Measurements from ENCODE around the gene CSH2. TPM values are rescaled to one million over a fixed set of nuclear protein-coding genes. Genes with fewer than 3 reads are reported as not detected.
A peak's percentile ranks its signal among the peaks of the same experiment; 100 is the strongest.
"Not testable (repeated sequence)": the region's sequence is repeated elsewhere in the genome, so short reads cannot be mapped to it uniquely, and the experiment has no call there.

CSH2 gene
- polyA plus RNA-seq (2011; rRNA removed) (not detected in 2 replicates), polyA plus RNA-seq (2017; fragmentation: RNase III; extraction: RNeasy Plus Mini Kit Qiagen cat#74134 plus additional on column Dnase treatment) (not detected in 3 replicates), polyA minus RNA-seq (2011; rRNA and poly(A)+ RNA removed) (not detected in 2 replicates)
- polyA plus RNA-seq (2012; cell fraction: cytosol; rRNA removed): not detected in 2 replicates
- polyA plus RNA-seq (2012; cell fraction: nucleus; rRNA removed): not detected in 2 replicates

DNA sequence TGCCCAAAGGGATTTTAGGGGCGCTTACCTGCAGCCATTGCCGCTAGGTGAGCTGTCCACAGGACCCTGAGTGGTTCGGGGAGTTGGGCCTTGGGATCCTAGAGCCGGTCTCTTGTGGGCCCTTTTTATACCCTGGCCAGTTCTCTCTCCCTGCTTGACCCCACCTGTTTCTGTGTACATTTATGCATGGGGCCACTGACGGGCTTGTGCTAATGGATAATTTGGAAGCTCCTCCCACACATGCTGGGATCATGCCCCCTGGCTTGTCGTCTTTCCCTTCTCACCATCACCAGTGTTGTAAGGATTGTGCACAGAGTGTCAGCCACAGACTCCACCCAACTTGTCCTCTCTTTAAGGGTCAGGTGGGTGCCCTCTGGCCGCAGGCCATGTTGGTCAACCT, at the start of gene CSH2:
TSS of gene CSH2 (minus strand) at position 101 of the 400 bp plus-strand sequence. CDS start at position 38, 63 bp downstream.
- WGBS (ENCODE audit: missing lambda C conversion rate): 49% methylated on average over 6 of the region's 7 CpGs
- CTCF ChIA-PET: interaction anchor here (1.1 to 4.4 kb wide), 3 partner anchors 16 to 264 kb away, joined by 3 to 21 read pairs (median 3); no protein-coding TSS in a partner anchor
- H3K4me1 ChIP-seq; POLR2A ChIA-PET; H3K9me3 ChIP-seq; FAIRE-seq; ATAC-seq; H3K4me3 ChIP-seq; DNase-seq (ENCODE audit: low read depth in 1 of 2, low spot score in 1 of 2); H3K4me2 ChIP-seq; H3K27ac ChIP-seq: not testable (repeated sequence)

DNA sequence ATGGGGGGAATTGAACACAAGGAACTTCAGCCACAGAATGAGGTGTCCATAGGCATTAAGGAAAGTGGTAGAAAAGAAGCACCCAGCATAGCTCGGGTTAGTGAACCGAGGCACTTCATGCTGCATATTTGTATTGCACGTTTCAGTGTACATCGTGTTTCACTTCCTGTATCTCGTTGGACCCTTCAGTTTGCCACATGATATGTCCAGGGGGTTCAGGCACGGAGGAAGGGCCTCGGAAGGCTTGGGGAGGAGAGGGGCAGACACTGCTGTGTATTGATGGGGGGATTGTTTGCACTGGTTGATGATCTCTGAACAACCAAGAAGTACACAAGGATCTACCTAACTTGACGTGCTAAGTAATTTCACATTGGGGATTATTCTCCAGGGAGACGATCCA, 48.9 kb upstream of the CSH2 start:
- H3K4me3 ChIP-seq; H3K9me3 ChIP-seq; DNase-seq (ENCODE audit: low read depth in 1 of 2, low spot score in 1 of 2); ATAC-seq; FAIRE-seq; H3K4me1 ChIP-seq; POLR2A ChIA-PET; H3K4me2 ChIP-seq; H3K27ac ChIP-seq: not testable (repeated sequence)
- 55% methylated on average over 9 of the region's 9 CpGs for WGBS (ENCODE audit: missing lambda C conversion rate)
- CTCF ChIA-PET: interaction anchor here (0.7 to 16.7 kb wide), 8 partner anchors 11 to 360 kb away, joined by 3 to 386 read pairs (median 10); partner anchors contain the start of genes CSHL1, ERN1 and ICAM2

DNA sequence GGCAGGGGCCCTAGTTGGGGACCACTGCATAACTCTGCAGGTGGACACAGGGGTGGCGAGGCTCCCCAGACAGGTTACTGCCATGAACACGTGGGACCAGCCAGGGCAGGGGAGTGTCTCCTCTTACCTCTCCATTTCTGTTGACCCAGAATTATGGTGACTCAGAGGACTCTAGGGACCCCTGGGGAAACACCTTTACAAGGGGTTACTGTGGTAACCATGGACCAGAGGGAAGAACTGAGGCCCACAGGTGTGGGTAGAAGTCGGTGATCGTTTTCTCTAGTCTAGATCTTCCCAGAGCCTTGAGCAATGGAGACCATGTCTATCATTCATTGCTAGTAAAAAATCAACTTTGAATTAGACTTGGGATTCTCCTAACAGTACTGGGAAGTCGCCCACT, 47.3 kb upstream of the CSH2 start:
- POLR2A ChIA-PET; H3K27ac ChIP-seq; DNase-seq (ENCODE audit: low read depth in 1 of 2, low spot score in 1 of 2); ATAC-seq; H3K4me2 ChIP-seq; FAIRE-seq; H3K4me3 ChIP-seq; H3K9me3 ChIP-seq; H3K4me1 ChIP-seq: not testable (repeated sequence)
- 59% methylated on average over 5 of the region's 5 CpGs for WGBS (ENCODE audit: missing lambda C conversion rate)
- CTCF ChIA-PET: interaction anchor here (1.1 to 16.7 kb wide), 15 partner anchors 10 to 218 kb away, joined by 3 to 386 read pairs (median 27); partner anchors contain the start of genes CD79B, CSHL1, ERN1 and ICAM2

DNA sequence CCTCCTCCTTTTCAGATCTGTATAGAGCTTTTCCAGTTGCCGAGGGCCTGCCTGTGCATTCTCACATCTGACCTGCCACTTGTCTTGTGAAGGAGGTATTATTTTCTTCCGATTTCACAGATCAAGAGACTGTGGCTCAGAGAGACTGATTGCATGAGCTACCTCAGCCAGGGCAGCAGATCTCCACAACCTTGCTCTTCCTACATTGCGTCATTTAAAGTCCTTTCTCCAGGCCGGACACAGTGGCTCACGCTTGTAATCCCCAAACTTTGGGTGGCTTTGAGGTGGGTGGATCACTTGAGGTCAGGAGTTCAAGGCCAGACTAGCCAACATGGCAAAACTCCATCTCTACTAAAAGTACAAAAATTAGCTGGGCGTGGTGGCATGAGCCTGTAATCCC, 46.6 kb upstream of the CSH2 start:
- peak in 1 of 2 experiments; percentile 2 for DNase-seq (ENCODE audit: low read depth in 1 of 2, low spot score in 1 of 2)
- H3K4me2 ChIP-seq, ATAC-seq, H3K4me3 ChIP-seq, H3K27ac ChIP-seq, H3K9me3 ChIP-seq, H3K4me1 ChIP-seq, FAIRE-seq: not testable (repeated sequence)
- WGBS (ENCODE audit: missing lambda C conversion rate): 76% methylated on average over 6 of the region's 6 CpGs
- ChIA-PET CTCF (interaction anchor here (0.7 to 16.7 kb wide), 50 partner anchors 9 to 509 kb away, joined by 3 to 386 read pairs (median 6); partner anchors contain the start of genes CD79B, CSHL1, ERN1 and ICAM2), POLR2A (interaction anchor here (1.1 kb wide), 1 partner anchor 30 kb away, joined by 4 read pairs; no protein-coding TSS in a partner anchor)

DNA sequence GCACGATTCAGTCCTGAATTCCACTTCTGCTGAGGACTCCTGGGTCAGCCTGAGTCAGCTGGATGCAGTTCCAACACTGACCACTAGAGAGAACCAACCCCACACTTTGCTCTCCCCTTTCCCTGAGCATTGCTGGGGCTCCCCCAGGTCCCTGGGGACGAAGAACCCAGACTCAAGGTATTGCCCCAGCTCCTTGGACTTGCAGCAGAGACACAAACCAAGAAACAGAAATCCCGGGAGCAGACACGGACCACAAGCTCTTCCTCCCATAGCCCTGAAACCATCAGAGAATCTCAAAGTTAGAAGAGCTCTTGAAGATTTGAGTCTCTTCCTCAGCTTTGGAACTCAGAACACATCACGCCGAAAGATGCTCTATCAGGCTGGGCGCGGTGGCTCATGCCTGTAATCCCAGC, 45.8 kb upstream of the CSH2 start:
- FAIRE-seq: no peak
- H3K4me2 ChIP-seq: 0 out of 3 replicates have a peak overlapping the region, but pooled peaks have one; percentile 0
- 24% methylated on average over 8 of the region's 8 CpGs for WGBS (ENCODE audit: missing lambda C conversion rate)

DNA sequence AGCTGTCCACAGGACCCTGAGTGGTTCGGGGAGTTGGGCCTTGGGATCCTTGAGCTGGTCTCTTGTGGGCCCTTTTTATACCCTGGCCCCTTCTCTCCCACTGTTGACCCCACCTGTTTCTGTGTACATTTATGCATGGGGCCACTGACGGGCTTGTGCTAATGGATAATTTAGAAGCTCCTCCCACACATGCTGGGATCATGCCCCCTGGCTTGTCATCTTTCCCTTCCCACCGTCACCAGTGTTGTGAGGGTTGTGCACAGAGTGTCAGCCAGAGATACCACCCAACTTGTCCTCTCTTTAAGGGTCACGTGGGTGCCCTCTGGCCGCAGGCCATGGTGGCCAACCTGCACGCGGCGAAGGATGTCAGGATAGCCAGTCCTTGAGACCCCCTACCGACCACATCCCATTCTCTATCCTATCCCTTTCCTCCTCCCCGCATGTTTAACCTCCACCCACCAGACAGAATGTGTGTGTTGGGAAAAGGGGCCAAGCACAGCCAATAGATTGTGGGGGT, 45.4 kb upstream of the CSH2 start, which contains the start of gene GH1:
TSS of gene GH1 (minus strand) at position 51 of the 517 bp plus-strand sequence. CDS start 63 bp downstream, outside the sequence.
- not testable (repeated sequence) for H3K27ac ChIP-seq; DNase-seq (ENCODE audit: low read depth in 1 of 2, low spot score in 1 of 2); H3K4me3 ChIP-seq; H3K4me1 ChIP-seq; ATAC-seq; FAIRE-seq; H3K9me3 ChIP-seq
- CTCF ChIA-PET: interaction anchor here (0.7 to 16.7 kb wide), 65 partner anchors 8 to 511 kb away, joined by 3 to 386 read pairs (median 5); partner anchors contain the start of genes CD79B, CSHL1, ERN1 and GH2
- POLR2A ChIA-PET: interaction anchor here (0.6 to 1.9 kb wide), 5 partner anchors 32 to 227 kb away, joined by 3 to 10 read pairs (median 4); no protein-coding TSS in a partner anchor
- 48% methylated on average over 10 of the region's 10 CpGs for WGBS (ENCODE audit: missing lambda C conversion rate)
- 0 out of 3 replicates have a peak within 1 kb of the TSS, but pooled peaks have one; percentile 0 for H3K4me2 ChIP-seq

More for the DNA sequence above, 45.8 kb upstream of the CSH2 start:
- peak; percentile 67 to 92 for DNase-seq (ENCODE audit: low read depth in 1 of 2, low spot score in 1 of 2)
- H3K9me3 ChIP-seq: no peaks in the 10 kb centered on the region
- TF ChIP-seq SMC3 (IDR thresholded peaks at IDR 0.05) (peak; percentile 83), GATA3 (IDR thresholded peaks at IDR 0.05; ENCODE audit: borderline replicate concordance) (no peak), CHD4 (IDR thresholded peaks at IDR 0.05; ENCODE audit: borderline replicate concordance) (no peak), MYC (IDR thresholded peaks at IDR 0.05; ENCODE audit: borderline replicate concordance, low read length) (no peak), MAFK (IDR thresholded peaks at IDR 0.05; ENCODE audit: partially characterized antibody) (peak; percentile 44), RAD21 (conservative IDR thresholded peaks at IDR 0.05 in 1 of 2, IDR thresholded peaks at IDR 0.05 in 1 of 2) (peak; percentile 91 to 95), CHD2 (IDR thresholded peaks at IDR 0.05; ENCODE audit: low read length, partially characterized antibody) (no peak), HOXA7 (CRISPR knock-in tag; IDR thresholded peaks at IDR 0.05) (no peak), RFX5 (IDR thresholded peaks at IDR 0.05) (no peak)
- TF ChIP-seq, protein P1, sequence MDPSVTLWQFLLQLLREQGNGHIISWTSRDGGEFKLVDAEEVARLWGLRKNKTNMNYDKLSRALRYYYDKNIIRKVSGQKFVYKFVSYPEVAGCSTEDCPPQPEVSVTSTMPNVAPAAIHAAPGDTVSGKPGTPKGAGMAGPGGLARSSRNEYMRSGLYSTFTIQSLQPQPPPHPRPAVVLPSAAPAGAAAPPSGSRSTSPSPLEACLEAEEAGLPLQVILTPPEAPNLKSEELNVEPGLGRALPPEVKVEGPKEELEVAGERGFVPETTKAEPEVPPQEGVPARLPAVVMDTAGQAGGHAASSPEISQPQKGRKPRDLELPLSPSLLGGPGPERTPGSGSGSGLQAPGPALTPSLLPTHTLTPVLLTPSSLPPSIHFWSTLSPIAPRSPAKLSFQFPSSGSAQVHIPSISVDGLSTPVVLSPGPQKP (IDR thresholded peaks at IDR 0.05; ENCODE audit: low read depth, low read length): no peak
- TF ChIP-seq, protein P2, sequence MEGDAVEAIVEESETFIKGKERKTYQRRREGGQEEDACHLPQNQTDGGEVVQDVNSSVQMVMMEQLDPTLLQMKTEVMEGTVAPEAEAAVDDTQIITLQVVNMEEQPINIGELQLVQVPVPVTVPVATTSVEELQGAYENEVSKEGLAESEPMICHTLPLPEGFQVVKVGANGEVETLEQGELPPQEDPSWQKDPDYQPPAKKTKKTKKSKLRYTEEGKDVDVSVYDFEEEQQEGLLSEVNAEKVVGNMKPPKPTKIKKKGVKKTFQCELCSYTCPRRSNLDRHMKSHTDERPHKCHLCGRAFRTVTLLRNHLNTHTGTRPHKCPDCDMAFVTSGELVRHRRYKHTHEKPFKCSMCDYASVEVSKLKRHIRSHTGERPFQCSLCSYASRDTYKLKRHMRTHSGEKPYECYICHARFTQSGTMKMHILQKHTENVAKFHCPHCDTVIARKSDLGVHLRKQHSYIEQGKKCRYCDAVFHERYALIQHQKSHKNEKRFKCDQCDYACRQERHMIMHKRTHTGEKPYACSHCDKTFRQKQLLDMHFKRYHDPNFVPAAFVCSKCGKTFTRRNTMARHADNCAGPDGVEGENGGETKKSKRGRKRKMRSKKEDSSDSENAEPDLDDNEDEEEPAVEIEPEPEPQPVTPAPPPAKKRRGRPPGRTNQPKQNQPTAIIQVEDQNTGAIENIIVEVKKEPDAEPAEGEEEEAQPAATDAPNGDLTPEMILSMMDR (IDR thresholded peaks at IDR 0.05): peak; percentile 90
- no peak overlapping the region for H3K27ac ChIP-seq
- CTCF ChIA-PET: interaction anchor here (0.7 to 16.7 kb wide), 67 partner anchors 8 to 510 kb away, joined by 3 to 386 read pairs (median 5); partner anchors contain the start of genes CD79B, CSHL1, ERN1 and ICAM2
- no peak overlapping the region for H3K4me3 ChIP-seq
- no peaks in the 10 kb centered on the region; the same call in 2 of the 3 replicates for H3K4me1 ChIP-seq
- ATAC-seq: peak; percentile 83 to 97
- POLR2A ChIA-PET: interaction anchor here (0.6 to 1.9 kb wide), 5 partner anchors 31 to 227 kb away, joined by 3 to 10 read pairs (median 4); no protein-coding TSS in a partner anchor
